K562 (cell line): ENCODE data around the gene TRPM4. TPM values are rescaled to one million over a fixed set of nuclear protein-coding genes. Genes with fewer than 3 reads are reported as not detected.

Experiments
- ATF1 ChIP-seq, 2 experiments: fragments of 450-650 bp in 1 of 2; IDR thresholded peaks; 2 replicates each; pipeline ENCODE4 v1.6.1; 2016; ENCODE audit warnings: missing compliant biosample characterization in 1 of 2, missing genetic modification characterization in 1 of 2
- ATF7 ChIP-seq: fragments of 450-650 bp; IDR thresholded peaks from 2 replicates; pipeline ENCODE4 v1.7.1; 2014; ENCODE audit warnings: mild to moderate bottlenecking, moderate library complexity
- DACH1 ChIP-seq: fragments of 450-650 bp; IDR thresholded peaks from 2 replicates; pipeline ENCODE4 v1.6.1; 2018; ENCODE audit not compliant: partially characterized antibody
- FOXM1 ChIP-seq, 2 experiments: fragments of 450-650 bp in 1 of 2; sonication (generic) in 1 of 2; formaldehyde crosslinking in 1 of 2; IDR thresholded peaks; 2 replicates each; pipeline versions ENCODE4 v1.6.1 to v1.9.0; 2017 to 2022; ENCODE audit warnings: low read depth in 2 of 2, mild to moderate bottlenecking in 2 of 2, missing genetic modification reagents in 1 of 2, moderate library complexity in 1 of 2
- GABPA ChIP-seq: fragments of 200-800 bp; sonication (Bioruptor generic); conservative IDR thresholded peaks from 2 replicates; pipeline ENCODE4 v1.6.1; 2016; ENCODE audit warnings: low read depth, missing genetic modification characterization, missing compliant biosample characterization
- GTF2A2 ChIP-seq: IDR thresholded peaks from 2 replicates; pipeline ENCODE4 v1.6.1; 2016; ENCODE audit warnings: mild to moderate bottlenecking, missing genetic modification characterization, missing compliant biosample characterization
- HMG20A ChIP-seq: fragments of 450-650 bp; formaldehyde crosslinking; conservative IDR thresholded peaks from 2 replicates; pipeline ENCODE4 v1.4.0; 2020; ENCODE audit warnings: mild to moderate bottlenecking, mixed read lengths
- ILF3 ChIP-seq: fragments of 450-650 bp; IDR thresholded peaks from 2 replicates; pipeline ENCODE4 v1.6.1; 2018; ENCODE audit warnings: antibody characterized with exemption, mild to moderate bottlenecking, moderate library complexity, borderline replicate concordance
- KDM1A ChIP-seq, 2 experiments: fragments of 450-650 bp; IDR thresholded peaks; 2 replicates each; pipeline ENCODE4 v1.6.1; 2016; ENCODE audit warnings: mild to moderate bottlenecking in 2 of 2
- LARP7 ChIP-seq: fragments of 450-650 bp; IDR thresholded peaks from 2 replicates; pipeline ENCODE4 v1.6.1; 2016
- POLR2AphosphoS2 ChIP-seq: IDR thresholded peaks from 2 replicates; pipeline ENCODE4 v1.6.1; 2012; ENCODE audit warnings: low read length, improper control_type of control experiment
- PTBP1 ChIP-seq: fragments of 200-400 bp; formaldehyde crosslinking; IDR thresholded peaks from 2 replicates; pipeline ENCODE4 v1.6.1; 2017; ENCODE audit warnings: low read depth, low read length
- RNF2 ChIP-seq: sonication (generic); IDR thresholded peaks from 2 replicates; pipeline ENCODE4 v1.6.1; 2016
- SIN3A ChIP-seq, 2 experiments: fragments of 150-350 bp in 1 of 2; IDR thresholded peaks; 2 replicates each; pipeline ENCODE4 v1.6.1; 2011 to 2016; ENCODE audit warnings: borderline replicate concordance in 2 of 2, low read depth in 2 of 2, low read length in 2 of 2, mild to moderate bottlenecking in 2 of 2, moderate library complexity in 2 of 2; ENCODE audit not compliant: control insufficient read depth in 1 of 2
- SIX5 ChIP-seq, 2 experiments: IDR thresholded peaks; 2 replicates each; pipeline ENCODE4 v1.6.1; 2011; ENCODE audit warnings: low read length in 2 of 2, borderline replicate concordance in 1 of 2, low read depth in 1 of 2, mild to moderate bottlenecking in 1 of 2, moderate library complexity in 1 of 2; ENCODE audit not compliant: insufficient read depth in 1 of 2
- SPI1 ChIP-seq: IDR thresholded peaks from 2 replicates; pipeline ENCODE4 v1.6.1; 2011; ENCODE audit warnings: low read depth, low read length, control low read depth, borderline replicate concordance
- ZNF121 ChIP-seq: sonication (generic); formaldehyde crosslinking; conservative IDR thresholded peaks from 2 replicates; pipeline ENCODE4 v1.8.0; 2022; ENCODE audit warnings: missing genetic modification reagents
- ZNF507 ChIP-seq: conservative IDR thresholded peaks from 2 replicates; pipeline ENCODE4 v1.6.1; 2017; ENCODE audit warnings: missing genetic modification characterization, missing compliant biosample characterization
- ZNF512 ChIP-seq: IDR thresholded peaks from 2 replicates; pipeline ENCODE4 v1.6.1; 2016; ENCODE audit warnings: missing genetic modification characterization, missing compliant biosample characterization
- ZNF609 ChIP-seq: sonication (generic); formaldehyde crosslinking; IDR thresholded peaks from 2 replicates; pipeline ENCODE4 v1.8.1; 2023; ENCODE audit warnings: missing genetic modification reagents, mild to moderate bottlenecking, borderline replicate concordance
- polyA plus RNA-seq, 8 experiments: library from polyadenylated mRNA; depleted of rRNA in 4 of 8; stranded (reverse) in 5 of 8; unstranded in 3 of 8; fragments of >200 nt; fragmentation: Nextera tagmentation in 2 of 8; fragmentation: Illumina TruSeq in 1 of 8; extraction: Ambion mirVana in 2 of 8; extraction: Trizol in 1 of 8; gene quantifications; 2 replicates each; pipeline versions ENCODE4 v1.2.1 to v1.2.3, GENCODE V29; 2011 to 2014; ENCODE audit warnings: inconsistent platforms in 1 of 8, missing spikeins in 1 of 8
- total RNA-seq, 7 experiments: library from RNA; depleted of rRNA in 6 of 7; stranded (reverse); fragments of >200 nt in 6 of 7; fragmentation: Illumina TruSeq in 2 of 7; extraction: Trizol in 2 of 7; gene quantifications; 2 replicates each; pipeline versions ENCODE4 v1.2.1 to v1.2.3, GENCODE V29; 2011 to 2021; ENCODE audit warnings: low replicate concordance in 1 of 7
- TF ChIP-seq, protein P1 (sequence below): sonication (generic); formaldehyde crosslinking; IDR thresholded peaks from 2 replicates; pipeline ENCODE4 v1.8.0; 2022; ENCODE audit warnings: mild to moderate bottlenecking, missing genetic modification reagents

TRPM4 gene
- total and polyA plus RNA-seq, 9 of the 15 experiments (the other 6 are each of a cell fraction or from before 2014, with no cell fraction given): 6.5 to 45.4 (median 15.2) TPM

GRCh38 chr19:49145573-49146407 is 11.8 kb upstream of the TRPM4 start (continued):
- no peak for TF ChIP-seq ZNF609 (CRISPR knock-in tag)
- no peak for TF ChIP-seq ATF1 (CRISPR knock-in tag; IDR thresholded peaks at IDR 0.05)
- TF ChIP-seq ATF1 (tag; IDR thresholded peaks at IDR 0.05): peak; percentile 84
- TF ChIP-seq LARP7: no peak
- TF ChIP-seq ILF3: no peak
- 0 out of 4 replicates have a peak, but pooled peaks have one; percentile 39 to 64 for TF ChIP-seq SIN3A (IDR thresholded peaks at IDR 0.05; ENCODE audit: borderline replicate concordance in 2 of 2, control insufficient read depth in 1 of 2, low read depth in 2 of 2, low read length in 2 of 2)
- no peak for TF ChIP-seq RNF2
- no peak for TF ChIP-seq ZNF512
- no peak for TF ChIP-seq GTF2A2
- TF ChIP-seq SPI1: no peak
- TF ChIP-seq ZNF507: no peak
- peak in 1 of 2 experiments; percentile 17; a peak in 2 of 4 replicates for TF ChIP-seq SIX5 (IDR thresholded peaks at IDR 0.05; ENCODE audit: borderline replicate concordance in 1 of 2, insufficient read depth in 1 of 2, low read depth in 1 of 2, low read length in 2 of 2)
- TF ChIP-seq ZNF121 (CRISPR knock-in tag): no peak
- TF ChIP-seq DACH1: peak; percentile 48
- no peak for TF ChIP-seq GABPA (tag)
- no peak for TF ChIP-seq POLR2AphosphoS2
- peak; percentile 98 for TF ChIP-seq ATF7
- TF ChIP-seq FOXM1 (IDR thresholded peaks at IDR 0.05; ENCODE audit: low read depth): no peak
- TF ChIP-seq FOXM1 (CRISPR knock-in tag; IDR thresholded peaks at IDR 0.05; ENCODE audit: low read depth): 0 out of 2 replicates have a peak, but pooled peaks have one; percentile 43
- TF ChIP-seq, protein P1, sequence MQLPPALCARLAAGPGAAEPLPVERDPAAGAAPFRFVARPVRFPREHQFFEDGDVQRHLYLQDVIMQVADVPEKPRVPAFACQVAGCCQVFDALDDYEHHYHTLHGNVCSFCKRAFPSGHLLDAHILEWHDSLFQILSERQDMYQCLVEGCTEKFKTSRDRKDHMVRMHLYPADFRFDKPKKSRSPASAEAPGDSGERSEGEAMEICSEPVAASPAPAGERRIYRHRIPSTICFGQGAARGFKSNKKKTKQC: no peak
- no peak for TF ChIP-seq HMG20A (CRISPR knock-in tag)
- TF ChIP-seq KDM1A (IDR thresholded peaks at IDR 0.05): peak in 1 of 2 experiments; percentile 28; a peak in 1 of 4 replicates
- TF ChIP-seq PTBP1: no peak
